ENCODE measurements around the gene IREB2. TPM values are rescaled to one million over a fixed set of nuclear protein-coding genes. Genes with fewer than 3 reads are reported as not detected.

Gene IREB2
- 18.2 TPM for total RNA-seq (2013)
- polyA plus RNA-seq: 10 to 100 TPM; 11.7 to 25.5 (median 16.7) TPM
- polyA minus RNA-seq: 12.1 and 13.4 TPM in 2 replicates
- total RNA-seq: 48.7 to 109 (median 66.1) reads per million in 11 experiments

GRCh38 chr15:78437762-78438618 lies at the start of gene IREB2:
IREB2 (plus strand) TSS chr15:78438216; CDS start chr15:78438338, 122 bp downstream.
- peak within 1 kb of the TSS; percentile 99 for H3K9ac ChIP-seq (ENCODE audit: insufficient read depth, low read length, poor library complexity, severe bottlenecking)
- peaks cover 34 to 42% of the 10 kb centered on the region in 2 donors for H3K4me1 ChIP-seq (ENCODE audit: control insufficient read depth in 1 of 2, insufficient read depth in 2 of 2, low read length in 2 of 2)
- peaks cover 28 to 32% of the 10 kb centered on the region in 2 donors for H3K36me3 ChIP-seq (replicated peaks in 1 of 2; ENCODE audit: control insufficient read depth in 1 of 2, insufficient read depth in 2 of 2, low read length in 2 of 2)
- Mint-ChIP-seq H3K36me3 (peaks cover 23 to 27% of the 10 kb centered on the region in 2 donors), H3K27me3 (ENCODE audit: low read depth in 3 of 3) (no peaks in the 10 kb centered on the region), H3K27ac (peak within 1 kb of the TSS; percentile 86 to 96 (median 92)), H3K4me3 (peak within 1 kb of the TSS; percentile 97 to 98), H3K9me3 (peaks cover 0 to 4% (median 0%) of the 10 kb centered on the region in 7 donors), H3K4me1 (peaks cover 36% of the 10 kb centered on the region)
- H3K27ac ChIP-seq (ENCODE audit: low read depth in 1 of 2, low read length in 2 of 2): peak within 1 kb of the TSS; percentile 86 to 89
- peak within 1 kb of the TSS; percentile 91 for H2AFZ ChIP-seq (ENCODE audit: insufficient read depth, low read depth, low read length, poor library complexity, severe bottlenecking)
- peaks cover 57% of the 10 kb centered on the region for H3K79me2 ChIP-seq (ENCODE audit: insufficient read depth, low read length)
- H3K27me3 ChIP-seq (ENCODE audit: control insufficient read depth in 2 of 2, insufficient read depth in 2 of 2, low read length in 2 of 2): no peaks in the 10 kb centered on the region
- intact Hi-C loops (cut with micrococcal nuclease): loop anchor here (2.0 to 5.0 kb wide), 5 partner anchors 17 to 291 kb away; partner anchors contain the start of genes PSMA4 (in 2 of the 2), IDH3A (in 1 of the 2) and SKIC8 (in 1 of the 2)
- H4K20me1 ChIP-seq (ENCODE audit: insufficient read depth, low read length): peaks cover 22% of the 10 kb centered on the region
- no peaks in the 10 kb centered on the region for H3K9me3 ChIP-seq (replicated peaks in 1 of 2; ENCODE audit: control insufficient read depth in 1 of 2, insufficient read depth in 1 of 2, low read length in 2 of 2)
- under 1% methylated on average over 78 of the region's 78 CpGs for WGBS (ENCODE audit: insufficient coverage)
- TF ChIP-seq CTCF (IDR thresholded peaks at IDR 0.05): no peak
- peak within 1 kb of the TSS; percentile 74 to 91 (median 86) for H3K4me3 ChIP-seq (replicated peaks in 1 of 3; ENCODE audit: low read depth in 2 of 3, low read length in 3 of 3)
- peak; percentile 98 to 99 (median 99) for DNase-seq
- peak within 1 kb of the TSS; percentile 90 for H3K4me2 ChIP-seq (replicated peaks; ENCODE audit: extremely low read depth, low read length, poor library complexity, severe bottlenecking)

GRCh38 chr15:78388865-78389264 lies 49.2 kb upstream of the IREB2 start:
- H3K9me3 Mint-ChIP-seq: peaks cover 0 to 5% (median 2%) of the 10 kb centered on the region in 7 donors
- Histone ChIP-seq H3K36me3 (replicated peaks in 1 of 2; ENCODE audit: control insufficient read depth in 1 of 2, insufficient read depth in 2 of 2, low read length in 2 of 2) (no peaks in the 10 kb centered on the region), H3K4me1 (ENCODE audit: control insufficient read depth in 1 of 2, insufficient read depth in 2 of 2, low read length in 2 of 2) (no peaks in the 10 kb centered on the region), H3K4me3 (replicated peaks in 1 of 3; ENCODE audit: low read depth in 2 of 3, low read length in 3 of 3) (no peak overlapping the region), H4K20me1 (ENCODE audit: insufficient read depth, low read length) (no peaks in the 10 kb centered on the region), H2AFZ (ENCODE audit: insufficient read depth, low read depth, low read length, poor library complexity, severe bottlenecking) (no peak overlapping the region), H3K9me3 (replicated peaks in 1 of 2; ENCODE audit: control insufficient read depth in 1 of 2, insufficient read depth in 1 of 2, low read length in 2 of 2) (no peaks in the 10 kb centered on the region), H3K27ac (ENCODE audit: low read depth in 1 of 2, low read length in 2 of 2) (no peak overlapping the region), H3K9ac (ENCODE audit: insufficient read depth, low read length, poor library complexity, severe bottlenecking) (no peak overlapping the region), H3K4me2 (replicated peaks; ENCODE audit: extremely low read depth, low read length, poor library complexity, severe bottlenecking) (no peak overlapping the region), H3K79me2 (ENCODE audit: insufficient read depth, low read length) (no peaks in the 10 kb centered on the region), H3K27me3 (ENCODE audit: control insufficient read depth in 2 of 2, insufficient read depth in 2 of 2, low read length in 2 of 2) (no peaks in the 10 kb centered on the region)
- intact Hi-C loops (cut with micrococcal nuclease): no loop called here
- no peak for TF ChIP-seq CTCF (IDR thresholded peaks at IDR 0.05)
- H3K27ac Mint-ChIP-seq: no peak overlapping the region
- H3K27me3 Mint-ChIP-seq (ENCODE audit: low read depth in 3 of 3): peaks cover under 1 to 9% (median 6%) of the 10 kb centered on the region in 3 donors
- DNase-seq: no peak
- 95% methylated on average over 8 of the region's 12 CpGs for WGBS (ENCODE audit: insufficient coverage)
- no peak overlapping the region for H3K4me3 Mint-ChIP-seq
- no peaks in the 10 kb centered on the region for H3K36me3 Mint-ChIP-seq
- peaks cover 5% of the 10 kb centered on the region for H3K4me1 Mint-ChIP-seq

Data from CD14-positive monocyte (primary cell).